H1 (cell line): ENCODE measurements around the gene RPS6KL1.

Source experiments
- BCL11A ChIP-seq, 2 experiments: IDR thresholded peaks; one replicate each; pipeline ENCODE4 v1.6.1; 2011; ENCODE audit warnings: low read depth in 2 of 2, low read length in 2 of 2, mild to moderate bottlenecking in 2 of 2
- CREB1 ChIP-seq: IDR thresholded peaks from 2 replicates; pipeline ENCODE4 v1.6.1; 2012; ENCODE audit warnings: inconsistent platforms
- CTCF ChIP-seq, 3 experiments: IDR thresholded peaks; 1 replicate in 2 of 3; 2 replicates in 1 of 3; pipeline versions ENCODE4 v1.5.1 to v1.6.1; 2011; ENCODE audit warnings: low read length in 3 of 3, mild to moderate bottlenecking in 3 of 3, inconsistent platforms in 2 of 3, low read depth in 1 of 3, moderate library complexity in 1 of 3; ENCODE audit not compliant: insufficient read depth in 1 of 3; ENCODE audit errors: control extremely low read depth in 1 of 3
- EP300 ChIP-seq, 2 experiments: IDR thresholded peaks; 1 replicate in 1 of 2; 2 replicates in 1 of 2; pipeline ENCODE4 v1.6.1; 2011 to 2012; ENCODE audit warnings: low read depth in 2 of 2, low read length in 2 of 2, mild to moderate bottlenecking in 2 of 2, borderline replicate concordance in 1 of 2, inconsistent platforms in 1 of 2, moderate library complexity in 1 of 2
- EZH2 ChIP-seq: fragments of 200-600 bp; sonication (generic); IDR thresholded peaks from 2 replicates; pipeline ENCODE4 v1.7.1; 2012; ENCODE audit warnings: low read depth, mild to moderate bottlenecking, moderate library complexity, low read length, inconsistent platforms; ENCODE audit not compliant: severe bottlenecking
- NRF1 ChIP-seq: IDR thresholded peaks from 2 replicates; pipeline ENCODE4 v1.6.1; 2011; ENCODE audit warnings: mild to moderate bottlenecking, low read depth, low read length, improper control_type of control experiment
- POLR2A ChIP-seq, 2 experiments: IDR thresholded peaks; 1 replicate in 1 of 2; 2 replicates in 1 of 2; pipeline ENCODE4 v1.6.1; 2011; ENCODE audit warnings: low read depth in 2 of 2, low read length in 2 of 2, mild to moderate bottlenecking in 2 of 2; ENCODE audit errors: control extremely low read depth in 1 of 2
- POLR2AphosphoS5 ChIP-seq: IDR thresholded peaks from 2 replicates; pipeline ENCODE4 v1.6.1; 2011; ENCODE audit warnings: low read depth, low read length
- SRF ChIP-seq: IDR thresholded peaks from 2 replicates; pipeline ENCODE4 v1.6.1; 2011; ENCODE audit warnings: mild to moderate bottlenecking, low read depth, low read length, moderate library complexity
- SUZ12 ChIP-seq: fragments of 200-600 bp; sonication (generic); IDR thresholded peaks from 2 replicates; pipeline ENCODE4 v1.6.1; 2012; ENCODE audit warnings: mild to moderate bottlenecking, inconsistent platforms, low read length, moderate library complexity, mixed read lengths
- ZNF274 ChIP-seq: IDR thresholded peaks from 2 replicates; pipeline ENCODE4 v1.7.0; 2012; ENCODE audit warnings: low read length, borderline replicate concordance; ENCODE audit errors: extremely low read depth

- TF ChIP-seq CTCF (IDR thresholded peaks at IDR 0.05; ENCODE audit: control extremely low read depth in 1 of 3, insufficient read depth in 1 of 3, low read depth in 1 of 3, low read length in 3 of 3) (no peak), SUZ12 (no peak), ZNF274 (no peak), POLR2A (IDR thresholded peaks at IDR 0.05; ENCODE audit: control extremely low read depth in 1 of 2, low read depth in 2 of 2, low read length in 2 of 2) (no peak), NRF1 (no peak), CREB1 (no peak), POLR2AphosphoS5 (no peak), BCL11A (IDR thresholded peaks at IDR 0.05; ENCODE audit: low read depth in 2 of 2, low read length in 2 of 2) (no peak), EZH2 (no peak), EP300 (IDR thresholded peaks at IDR 0.05; ENCODE audit: borderline replicate concordance in 1 of 2, low read depth in 2 of 2, low read length in 2 of 2) (no peak), SRF (no peak)
Observed at GRCh38 chr14:74875204-74875603, 47.9 kb downstream of the RPS6KL1 start.
